ENCODE data around the gene C8B.

The C8B gene

DNA sequence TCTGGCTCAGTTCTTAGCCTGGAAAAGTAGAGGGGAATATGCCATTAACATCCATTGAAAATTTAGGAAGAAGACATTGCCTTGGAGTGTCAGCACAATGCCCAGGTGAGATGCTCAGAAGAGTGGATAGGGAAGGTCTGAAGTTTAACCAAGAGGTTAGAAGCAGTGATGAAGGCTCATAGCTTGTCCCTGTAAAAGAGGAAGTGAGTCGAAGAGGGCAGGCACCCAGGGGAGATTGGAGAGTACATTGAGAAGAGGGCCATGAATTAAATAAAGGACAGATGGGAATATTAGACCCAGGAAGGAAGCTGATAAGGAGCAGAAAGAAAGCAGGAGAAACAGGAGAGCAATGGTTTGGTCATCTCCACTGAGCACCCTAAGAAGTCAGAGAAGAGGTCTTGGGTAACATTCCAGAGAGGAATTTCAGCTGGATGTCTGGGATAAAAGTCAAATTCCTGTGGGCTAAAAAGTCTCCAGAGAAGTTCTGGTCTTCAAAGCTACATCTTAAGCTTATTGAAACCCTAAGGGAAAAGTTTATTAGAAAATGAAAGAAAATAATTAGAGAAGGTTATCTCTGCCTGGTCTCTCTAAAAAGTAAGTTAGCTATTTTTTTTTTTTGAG is 17.3 kb downstream of the C8B start:
- CTCF ChIA-PET = no interaction called here
- no peak for DNase-seq (ENCODE audit: low read depth, low spot score)
- TF ChIP-seq, protein P1, sequence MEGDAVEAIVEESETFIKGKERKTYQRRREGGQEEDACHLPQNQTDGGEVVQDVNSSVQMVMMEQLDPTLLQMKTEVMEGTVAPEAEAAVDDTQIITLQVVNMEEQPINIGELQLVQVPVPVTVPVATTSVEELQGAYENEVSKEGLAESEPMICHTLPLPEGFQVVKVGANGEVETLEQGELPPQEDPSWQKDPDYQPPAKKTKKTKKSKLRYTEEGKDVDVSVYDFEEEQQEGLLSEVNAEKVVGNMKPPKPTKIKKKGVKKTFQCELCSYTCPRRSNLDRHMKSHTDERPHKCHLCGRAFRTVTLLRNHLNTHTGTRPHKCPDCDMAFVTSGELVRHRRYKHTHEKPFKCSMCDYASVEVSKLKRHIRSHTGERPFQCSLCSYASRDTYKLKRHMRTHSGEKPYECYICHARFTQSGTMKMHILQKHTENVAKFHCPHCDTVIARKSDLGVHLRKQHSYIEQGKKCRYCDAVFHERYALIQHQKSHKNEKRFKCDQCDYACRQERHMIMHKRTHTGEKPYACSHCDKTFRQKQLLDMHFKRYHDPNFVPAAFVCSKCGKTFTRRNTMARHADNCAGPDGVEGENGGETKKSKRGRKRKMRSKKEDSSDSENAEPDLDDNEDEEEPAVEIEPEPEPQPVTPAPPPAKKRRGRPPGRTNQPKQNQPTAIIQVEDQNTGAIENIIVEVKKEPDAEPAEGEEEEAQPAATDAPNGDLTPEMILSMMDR (IDR thresholded peaks at IDR 0.05; ENCODE audit: insufficient read depth, low read length, missing control alignments) = no peak
- POLR2A ChIA-PET = no interaction called here
- H3K4me3 ChIP-seq (ENCODE audit: low read depth, low read length) = no peak overlapping the region

DNA sequence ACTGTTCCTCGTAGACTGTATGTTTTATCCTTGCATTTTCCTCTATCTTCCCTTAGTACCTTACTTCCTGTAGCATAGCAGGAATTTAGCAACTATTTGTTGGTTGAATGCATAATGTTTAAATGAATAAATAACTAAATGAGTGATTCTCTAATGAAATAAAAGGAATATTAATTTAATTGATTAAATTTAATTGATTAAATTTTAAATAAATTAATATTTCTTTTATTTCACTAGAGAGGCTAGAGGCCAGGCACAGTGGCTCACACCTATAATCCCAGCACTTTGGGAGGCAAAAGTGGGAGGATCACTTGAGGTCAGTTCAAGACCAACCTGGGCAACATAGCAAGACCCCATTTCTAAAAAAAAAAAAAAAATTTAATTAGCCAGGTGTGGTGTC is 25.8 kb downstream of the C8B start:
- POLR2A ChIA-PET = no interaction called here

GRCh38 chr1:56939209-56939608 is 26.6 kb downstream of the C8B start:
- H3K4me3 ChIP-seq (ENCODE audit: low read depth, low read length) = no peak overlapping the region
- TF ChIP-seq, protein P1 (IDR thresholded peaks at IDR 0.05; ENCODE audit: insufficient read depth, low read length, missing control alignments) = no peak
- CTCF ChIA-PET = no interaction called here
- DNase-seq (ENCODE audit: low read depth, low spot score) = no peak
- POLR2A ChIA-PET = no interaction called here

More for the DNA sequence above, 25.8 kb downstream of the C8B start:
- no peak overlapping the region for H3K4me3 ChIP-seq (ENCODE audit: low read depth, low read length)
- TF ChIP-seq, protein P1 (IDR thresholded peaks at IDR 0.05; ENCODE audit: insufficient read depth, low read length, missing control alignments) = no peak
- no peak for DNase-seq (ENCODE audit: low read depth, low spot score)
- CTCF ChIA-PET = no interaction called here

- no peak overlapping the region for H3K4me3 ChIP-seq (ENCODE audit: low read depth, low read length)
- CTCF ChIA-PET = no interaction called here
- DNase-seq (ENCODE audit: low read depth, low spot score) = no peak
- POLR2A ChIA-PET = no interaction called here
- TF ChIP-seq, protein P1 (IDR thresholded peaks at IDR 0.05; ENCODE audit: insufficient read depth, low read length, missing control alignments) = no peak
Observed at GRCh38 chr1:56938646-56939045, 27.2 kb downstream of the C8B start.

- CTCF ChIA-PET = interaction anchor here (0.9 kb wide), 1 partner anchor 103 kb away, joined by 3 read pairs; no protein-coding TSS in a partner anchor
- TF ChIP-seq, protein P1 (IDR thresholded peaks at IDR 0.05; ENCODE audit: insufficient read depth, low read length, missing control alignments) = no peak
- no peak for DNase-seq (ENCODE audit: low read depth, low spot score)
- POLR2A ChIA-PET = no interaction called here
- H3K4me3 ChIP-seq (ENCODE audit: low read depth, low read length) = no peak overlapping the region
Observed at GRCh38 chr1:56934430-56935060, 31.3 kb downstream of the C8B start.

- H3K4me3 ChIP-seq (ENCODE audit: low read depth, low read length) = no peak overlapping the region
- TF ChIP-seq, protein P1 (IDR thresholded peaks at IDR 0.05; ENCODE audit: insufficient read depth, low read length, missing control alignments) = no peak
- POLR2A ChIA-PET = no interaction called here
- no peak for DNase-seq (ENCODE audit: low read depth, low spot score)
- CTCF ChIA-PET = interaction anchor here (1.0 kb wide), 1 partner anchor 30 kb away, joined by 3 read pairs; no protein-coding TSS in a partner anchor
Observed at GRCh38 chr1:56933606-56934005, 32.2 kb downstream of the C8B start.

All from AG04449 (cell line).